HCT116 (cell line): ENCODE results near the gene LRRC4. TPM values are rescaled to one million over a fixed set of nuclear protein-coding genes. Genes with fewer than 3 reads are reported as not detected.

Source experiments
- ATAC-seq: fragments of 200-7000 bp; cut with Tn5 transposase; 2 replicates; pipeline ENCODE4 v1.9.1; 2020; ENCODE audit warnings: mild to moderate bottlenecking, moderate library complexity
- BruUV-seq: library from RNA; stranded (reverse); fragments of 400-500 nt; replicated peaks from 2 replicates; lab custom pipeline; 2021; lab: Mats Ljungman, UMichigan
- CTCF ChIA-PET: fragments of 300-600 bp; sonication (Branson Sonifier 250); formaldehyde crosslinking; loops from one replicate; lab custom pipeline; 2021; ENCODE audit warnings: antibody characterized with exemption; lab: Charles Lee
- POLR2A ChIA-PET: fragments of 300-600, 350-600 bp; sonication (Branson Sonifier 250); formaldehyde crosslinking; loops from one replicate; lab custom pipeline; 2021; ENCODE audit warnings: antibody characterized with exemption; lab: Charles Lee
- RAD21 ChIA-PET, 2 experiments: fragments of 300-600 bp; sonication (Branson Sonifier 250); formaldehyde crosslinking; loops; one replicate each; lab custom pipeline; 2023; ENCODE audit warnings: low total read pairs in 2 of 2; ENCODE audit not compliant: uncharacterized antibody in 2 of 2, unreplicated experiment in 2 of 2, low non-redundant PET in 1 of 2; lab: Charles Lee
- DNase-seq: peaks from one replicate; pipeline ENCODE4 v3.0.0-alpha.2; 2010; ENCODE audit warnings: low read depth, low spot score
- H2AFZ ChIP-seq: fragments of 200-600 bp; shearing (Covaris generic), sonication (generic); 2 replicates; pipeline ENCODE4 v1.6.1; 2017; ENCODE audit warnings: low read depth, mixed run types, mixed read lengths, antibody characterized with exemption, low read length; ENCODE audit not compliant: poor library complexity, severe bottlenecking
- H3K27ac ChIP-seq: 2 replicates; pipeline ENCODE4 v1.5.1; 2012; ENCODE audit warnings: low read depth, low read length
- H3K27me3 ChIP-seq: fragments of 200-600 bp; sonication (generic); 2 replicates; pipeline ENCODE4 v1.6.1; 2016; ENCODE audit warnings: mixed run types, low read length, mixed read lengths; ENCODE audit not compliant: insufficient read depth
- H3K36me3 ChIP-seq, 2 experiments: fragments of 200-500 bp in 1 of 2; fragments of 200-600 bp in 1 of 2; sonication (Bioruptor generic) in 1 of 2; sonication (generic) in 1 of 2; 2 replicates each; pipeline versions ENCODE4 v1.5.1 to v1.6.1; 2014 to 2016; ENCODE audit warnings: low read length in 2 of 2, inconsistent platforms in 1 of 2, mixed read lengths in 1 of 2, mixed run types in 1 of 2; ENCODE audit not compliant: insufficient read depth in 2 of 2, control insufficient read depth in 1 of 2
- H3K4me1 ChIP-seq, 2 experiments: fragments of 200-600 bp in 1 of 2; sonication (generic) in 1 of 2; 2 replicates each; pipeline versions ENCODE4 v1.5.1 to v1.6.1; 2012 to 2017; ENCODE audit warnings: low read length in 2 of 2, inconsistent platforms in 1 of 2, mild to moderate bottlenecking in 1 of 2, mixed read lengths in 1 of 2, mixed run types in 1 of 2, moderate library complexity in 1 of 2; ENCODE audit not compliant: insufficient read depth in 2 of 2, control insufficient read depth in 1 of 2
- H3K4me2 ChIP-seq: fragments of 200-600 bp; sonication (generic); 2 replicates; pipeline ENCODE4 v1.6.1; 2017; ENCODE audit warnings: mixed run types, low read length, mixed read lengths
- H3K4me3 ChIP-seq, 2 experiments: fragments of 200-600 bp in 1 of 2; sonication (generic) in 1 of 2; replicated peaks in 1 of 2; 2 replicates each; pipeline ENCODE4 v1.5.1; 2011 to 2016; ENCODE audit warnings: low read length in 2 of 2, control low read depth in 1 of 2, low read depth in 1 of 2, mild to moderate bottlenecking in 1 of 2, mixed read lengths in 1 of 2, mixed run types in 1 of 2
- H3K79me2 ChIP-seq: fragments of 200-600 bp; sonication (generic); 2 replicates; pipeline ENCODE4 v1.6.1; 2017; ENCODE audit warnings: mild to moderate bottlenecking, mixed run types, low read length, moderate library complexity, mixed read lengths; ENCODE audit not compliant: insufficient read depth
- H3K9ac ChIP-seq: fragments of 200-600 bp; sonication (generic); 2 replicates; pipeline ENCODE4 v1.6.1; 2016; ENCODE audit warnings: low read length, mixed read lengths
- H3K9me2 ChIP-seq: fragments of 200-600 bp; sonication (generic), shearing (Covaris generic); 2 replicates; pipeline ENCODE4 v1.6.1; 2017; ENCODE audit warnings: mixed run types, mild to moderate bottlenecking, moderate library complexity; ENCODE audit not compliant: insufficient read depth
- H3K9me3 ChIP-seq, 2 experiments: fragments of 200-500 bp in 1 of 2; fragments of 200-600 bp in 1 of 2; sonication (Bioruptor generic) in 1 of 2; sonication (generic) in 1 of 2; 2 replicates each; pipeline ENCODE4 v1.6.1; 2014 to 2017; ENCODE audit warnings: low read length in 2 of 2, mixed read lengths in 2 of 2, inconsistent platforms in 1 of 2, low read depth in 1 of 2, mild to moderate bottlenecking in 1 of 2, mixed run types in 1 of 2, moderate library complexity in 1 of 2; ENCODE audit not compliant: control insufficient read depth in 1 of 2, insufficient read depth in 1 of 2
- H4K20me1 ChIP-seq: fragments of 200-600 bp; sonication (generic), shearing (Covaris generic); 2 replicates; pipeline ENCODE4 v1.6.1; 2017; ENCODE audit warnings: mixed run types, mild to moderate bottlenecking, moderate library complexity; ENCODE audit not compliant: insufficient read depth
- CEBPB ChIP-seq: IDR thresholded peaks from 2 replicates; pipeline ENCODE4 v1.6.1; 2012; ENCODE audit warnings: low read depth
- ELF1 ChIP-seq: IDR thresholded peaks from 2 replicates; pipeline ENCODE4 v1.6.1; 2012; ENCODE audit warnings: low read depth, borderline replicate concordance
- EZH2 ChIP-seq: fragments of 200-600 bp; sonication (generic); IDR thresholded peaks from 2 replicates; pipeline ENCODE4 v1.6.1; 2017; ENCODE audit warnings: antibody characterized with exemption, mixed run types
- FOSL1 ChIP-seq: IDR thresholded peaks from 2 replicates; pipeline ENCODE4 v1.6.1; 2012; ENCODE audit warnings: low read depth
- JUND ChIP-seq: IDR thresholded peaks from 2 replicates; pipeline ENCODE4 v1.6.1; 2012
- POLR2A ChIP-seq: IDR thresholded peaks from 2 replicates; pipeline ENCODE4 v1.7.0; 2011; ENCODE audit warnings: borderline replicate concordance; ENCODE audit not compliant: insufficient read depth, insufficient read length; ENCODE audit errors: extremely low read depth
- POLR2AphosphoS5 ChIP-seq: IDR thresholded peaks from 2 replicates; pipeline ENCODE4 v1.6.1; 2011; ENCODE audit warnings: mild to moderate bottlenecking, low read depth, low read length, moderate library complexity
- SP1 ChIP-seq: IDR thresholded peaks from 2 replicates; pipeline ENCODE4 v1.6.1; 2012; ENCODE audit warnings: low read depth
- SRF ChIP-seq: IDR thresholded peaks from 2 replicates; pipeline ENCODE4 v1.6.1; 2012; ENCODE audit warnings: low read depth
- ZFX ChIP-seq: fragments of 450-650 bp; IDR thresholded peaks from 2 replicates; pipeline ENCODE4 v1.6.1; 2017
- intact Hi-C: fragments of 100-400 bp; cut with micrococcal nuclease; formaldehyde crosslinking; loops from 2 replicates; pipeline ENCODE4 v1.10.0; 2022
- total RNA-seq: library from RNA; stranded (reverse); gene quantifications from one replicate; pipeline ENCODE4 v1.2.1, GENCODE V29; 2021; ENCODE audit not compliant: unreplicated experiment
- TF ChIP-seq, protein P1 (sequence below): IDR thresholded peaks from 2 replicates; pipeline ENCODE4 v1.6.1; 2012

LRRC4 gene
- total RNA-seq, 1 experiment from 2014 or later: not detected

DNA sequence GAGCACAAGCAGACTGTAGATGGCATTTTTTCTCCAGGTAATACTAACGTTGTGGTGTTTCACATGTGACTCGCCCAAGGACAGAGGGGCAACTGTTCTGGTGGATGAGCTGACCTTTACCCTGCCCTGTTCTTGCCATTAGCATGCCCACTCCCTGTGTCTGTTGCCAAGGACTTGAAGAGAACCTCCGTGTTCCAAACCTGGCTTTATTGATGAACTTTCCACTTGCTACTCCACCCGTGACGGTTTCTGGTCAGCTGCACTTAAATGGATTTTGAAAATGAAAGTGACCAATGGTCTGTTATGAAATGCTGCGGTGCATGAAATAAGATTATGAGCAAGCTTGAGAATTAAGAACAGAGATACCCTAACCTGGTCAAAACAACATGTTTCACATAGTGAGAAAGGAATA is 30.4 kb downstream of the LRRC4 start:
- Histone ChIP-seq H3K9ac (no peak overlapping the region), H3K36me3 (no peaks in the 10 kb centered on the region; a peak in 1 of 4 replicates), H3K4me1 (no peaks in the 10 kb centered on the region), H3K79me2 (no peaks in the 10 kb centered on the region; the same call in 1 of the 2 replicates), H3K27me3 (no peaks in the 10 kb centered on the region), H3K9me3 (no peaks in the 10 kb centered on the region), H3K9me2 (no peaks in the 10 kb centered on the region), H3K4me2 (no peak overlapping the region), H2AFZ (no peak overlapping the region), H3K4me3 (no peak overlapping the region), H4K20me1 (no peaks in the 10 kb centered on the region), H3K27ac (no peak overlapping the region)
- POLR2A ChIA-PET: no interaction called here
- ATAC-seq (no peak), DNase-seq (no peak)
- CTCF ChIA-PET: no interaction called here
- RAD21 ChIA-PET: no interaction called here
- TF ChIP-seq SP1 (no peak), JUND (no peak)
- BruUV-seq: no TSS peak
- intact Hi-C loops: no loop called here

DNA sequence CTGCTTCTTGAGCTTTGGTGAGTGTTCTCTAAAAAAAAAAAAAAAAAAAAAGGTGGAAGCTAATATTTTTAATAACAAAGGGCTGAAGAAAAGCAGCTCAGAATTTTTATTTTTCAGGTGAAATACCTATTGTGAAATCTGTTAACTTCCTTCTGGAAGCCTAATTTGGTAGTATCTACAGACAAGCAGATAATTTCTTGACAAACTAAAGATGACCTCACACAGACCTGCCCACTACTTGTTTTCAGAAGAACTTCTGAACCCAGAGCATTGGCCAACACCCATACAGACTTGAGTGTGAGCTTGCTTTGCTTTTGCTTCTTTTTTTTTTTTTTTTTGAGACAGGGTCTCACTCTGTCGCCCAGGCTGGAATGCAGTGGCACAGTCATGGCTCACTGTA is 31.2 kb downstream of the LRRC4 start:
- Histone ChIP-seq H3K4me2 (no peak overlapping the region), H3K9ac (no peak overlapping the region), H3K27me3 (no peaks in the 10 kb centered on the region), H3K9me3 (no peaks in the 10 kb centered on the region), H3K36me3 (no peaks in the 10 kb centered on the region; a peak in 1 of 4 replicates), H3K4me3 (no peak overlapping the region), H3K27ac (no peak overlapping the region), H3K9me2 (no peaks in the 10 kb centered on the region), H3K4me1 (no peaks in the 10 kb centered on the region), H3K79me2 (no peaks in the 10 kb centered on the region; the same call in 1 of the 2 replicates), H2AFZ (no peak overlapping the region), H4K20me1 (no peaks in the 10 kb centered on the region)
- intact Hi-C loops: no loop called here
- CTCF ChIA-PET: interaction anchor here (0.6 kb wide), 1 partner anchor 20 kb away, joined by 4 read pairs; no protein-coding TSS in a partner anchor
- no peak for TF ChIP-seq CEBPB
- no peak for DNase-seq
- ATAC-seq: no peak
- RAD21 ChIA-PET: no interaction called here
- POLR2A ChIA-PET: no interaction called here
- no TSS peak for BruUV-seq

DNA sequence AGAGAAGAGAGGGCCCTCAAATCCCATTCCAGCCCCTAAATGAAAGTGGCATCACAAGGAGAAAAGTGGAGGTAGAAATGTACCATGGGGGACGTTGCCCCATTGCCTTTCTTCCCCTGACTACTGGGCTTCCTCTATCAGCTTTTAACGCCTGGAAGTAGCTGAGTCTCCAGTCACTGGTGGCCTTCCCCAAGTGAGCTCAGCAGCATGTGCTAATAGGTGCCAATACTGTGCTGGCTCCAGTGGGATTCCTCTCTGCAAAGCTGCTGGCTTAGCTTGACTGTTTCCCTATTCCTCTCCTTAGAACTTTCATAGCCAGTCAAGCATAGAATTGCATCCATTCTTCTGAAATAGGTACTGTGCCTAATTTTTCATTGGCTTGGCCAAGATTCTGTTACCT is 32.6 kb downstream of the LRRC4 start:
- TF ChIP-seq EZH2 (no peak), ELF1 (no peak), SRF (no peak), POLR2A (no peak), CEBPB (no peak), POLR2AphosphoS5 (no peak), ZFX (no peak), JUND (no peak), FOSL1 (no peak)
- TF ChIP-seq, protein P1, sequence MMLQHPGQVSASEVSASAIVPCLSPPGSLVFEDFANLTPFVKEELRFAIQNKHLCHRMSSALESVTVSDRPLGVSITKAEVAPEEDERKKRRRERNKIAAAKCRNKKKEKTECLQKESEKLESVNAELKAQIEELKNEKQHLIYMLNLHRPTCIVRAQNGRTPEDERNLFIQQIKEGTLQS: no peak
- no peak for ATAC-seq
- Histone ChIP-seq H3K27me3 (no peaks in the 10 kb centered on the region), H3K79me2 (no peaks in the 10 kb centered on the region), H4K20me1 (no peaks in the 10 kb centered on the region), H3K9ac (no peak overlapping the region), H3K27ac (no peak overlapping the region), H3K4me2 (no peak overlapping the region), H3K36me3 (peaks cover 0 to 2% of the 10 kb centered on the region in 2 experiments; a peak in 1 of 4 replicates), H2AFZ (no peak overlapping the region), H3K9me3 (no peaks in the 10 kb centered on the region), H3K4me3 (no peak overlapping the region), H3K4me1 (no peaks in the 10 kb centered on the region), H3K9me2 (no peaks in the 10 kb centered on the region)
- no TSS peak for BruUV-seq
- intact Hi-C loops: no loop called here
- ChIA-PET RAD21 (no interaction called here), CTCF (no interaction called here), POLR2A (no interaction called here)
- no peak for DNase-seq
